MV-4-11 (cell line): ENCODE measurements around the gene RNU4-1.

Experiments
- DNase-seq: peaks from one replicate; lab custom pipeline; 2025; lab: John Stamatoyannopoulos, UW

The RNU4-1 gene

GRCh38 chr12:120290609-120291305 is 2.3 kb downstream of the RNU4-1 start:
- DNase-seq, result peak; percentile 51

GRCh38 chr12:120287491-120287890 is 5.5 kb downstream of the RNU4-1 start:
- DNase-seq, result no peak

GRCh38 chr12:120286768-120287490 is 6.1 kb downstream of the RNU4-1 start:
- no peak for DNase-seq

GRCh38 chr12:120284381-120284780 is 8.7 kb downstream of the RNU4-1 start:
- DNase-seq, result no peak

GRCh38 chr12:120283318-120283717 is 9.7 kb downstream of the RNU4-1 start:
- DNase-seq, result no peak

GRCh38 chr12:120278137-120279069 is 14.6 kb downstream of the RNU4-1 start:
- no peak for DNase-seq

- no peak for DNase-seq
Observed at GRCh38 chr12:120276734-120277133, 16.3 kb downstream of the RNU4-1 start.

- DNase-seq, result no peak
Observed at GRCh38 chr12:120267736-120268135, 25.3 kb downstream of the RNU4-1 start.

- DNase-seq, result no peak
Observed at GRCh38 chr12:120266180-120266870, 26.7 kb downstream of the RNU4-1 start.

GRCh38 chr12:120265473-120266179 is 27.4 kb downstream of the RNU4-1 start, which contains the start of gene PXN:
PXN (minus strand) TSS chr12:120265730; CDS start chr12:120265629, 101 bp downstream.
- DNase-seq, result peak; percentile 44

- DNase-seq, result no peak
Observed at GRCh38 chr12:120264904-120265472, 28.0 kb downstream of the RNU4-1 start.

GRCh38 chr12:120264086-120264903 is 28.7 kb downstream of the RNU4-1 start:
- DNase-seq, result no peak

GRCh38 chr12:120263748-120264085 is 29.3 kb downstream of the RNU4-1 start:
- no peak for DNase-seq

GRCh38 chr12:120262852-120263747 is 29.9 kb downstream of the RNU4-1 start:
- no peak for DNase-seq

GRCh38 chr12:120261951-120262851 is 30.8 kb downstream of the RNU4-1 start:
- DNase-seq, result no peak

- DNase-seq, result no peak
Observed at GRCh38 chr12:120260607-120261006, 32.4 kb downstream of the RNU4-1 start.

- DNase-seq, result no peak
Observed at GRCh38 chr12:120259418-120260202, 33.4 kb downstream of the RNU4-1 start.
